Smooth muscle cell of the brain vasculature (primary cell): ENCODE measurements around the gene NAGPA.
"Not testable (repeated sequence)": the region's sequence is repeated elsewhere in the genome, so short reads cannot be mapped to it uniquely, and the experiment has no call there.

Experiments used
- DNase-seq: peaks from one replicate; pipeline ENCODE4 v3.0.0-alpha.2; 2012; ENCODE audit warnings: low read depth, low spot score

The NAGPA gene

GRCh38 chr16:5033256-5034166 lies at the start of gene NAGPA:
Gene NAGPA (minus strand): TSS chr16:5033935. CDS start chr16:5033914, 21 bp downstream.
- DNase-seq, result peak; percentile 57

GRCh38 chr16:5080996-5081395 lies 47.3 kb upstream of the NAGPA start:
- not testable (repeated sequence) for DNase-seq

- not testable (repeated sequence) for DNase-seq
Observed at GRCh38 chr16:5080461-5080860, 46.7 kb upstream of the NAGPA start.

- no peak for DNase-seq
Observed at GRCh38 chr16:5078626-5079025, 44.9 kb upstream of the NAGPA start.

- DNase-seq, result no peak
Observed at GRCh38 chr16:5077304-5077703, 43.6 kb upstream of the NAGPA start.

GRCh38 chr16:5075637-5076036 lies 41.9 kb upstream of the NAGPA start:
- DNase-seq, result no peak

GRCh38 chr16:5073771-5074170 lies 40.0 kb upstream of the NAGPA start:
- not testable (repeated sequence) for DNase-seq

- DNase-seq, result no peak
Observed at GRCh38 chr16:5073279-5073629, 39.5 kb upstream of the NAGPA start.

GRCh38 chr16:5072334-5073278 lies 38.9 kb upstream of the NAGPA start:
- DNase-seq, result no peak

GRCh38 chr16:5071681-5072333 lies 38.1 kb upstream of the NAGPA start, which contains the start of gene ALG1:
Gene ALG1 (plus strand): TSS chr16:5071843. CDS start chr16:5071850, 7 bp downstream.
- DNase-seq, result peak; percentile 65

GRCh38 chr16:5071341-5071680 lies 37.6 kb upstream of the NAGPA start:
- no peak for DNase-seq

- no peak for DNase-seq
Observed at GRCh38 chr16:5070431-5071186, 36.9 kb upstream of the NAGPA start.

GRCh38 chr16:5069854-5070253 lies 36.1 kb upstream of the NAGPA start:
- DNase-seq, result no peak

- DNase-seq, result no peak
Observed at GRCh38 chr16:5069048-5069447, 35.3 kb upstream of the NAGPA start.

GRCh38 chr16:5066511-5066910 lies 32.8 kb upstream of the NAGPA start:
- no peak for DNase-seq

GRCh38 chr16:5065813-5066212 lies 32.1 kb upstream of the NAGPA start, which contains the start of gene C16orf89:
Gene C16orf89 (minus strand): TSS chr16:5065956. CDS start chr16:5065908, 48 bp downstream.
- no peak for DNase-seq

- no peak for DNase-seq
Observed at GRCh38 chr16:5065326-5065725, 31.6 kb upstream of the NAGPA start.

GRCh38 chr16:5064915-5065314 lies 31.2 kb upstream of the NAGPA start:
- no peak for DNase-seq

- DNase-seq, result no peak
Observed at GRCh38 chr16:5062790-5063765, 29.3 kb upstream of the NAGPA start.

GRCh38 chr16:5062051-5062450 lies 28.3 kb upstream of the NAGPA start:
- no peak for DNase-seq
